ENCODE results near the gene PKM.

PKM gene

GRCh38 chr15:72195101-72195511 is 35.9 kb downstream of the PKM start:
- H3K4me1 ChIP-seq (ENCODE audit: insufficient read depth, low read length) = no peaks in the 10 kb centered on the region
- DNase-seq = no peak
- ATAC-seq (ENCODE audit: insufficient read depth, low read depth) = no peak
- H3K27me3 ChIP-seq (ENCODE audit: insufficient read depth, low read length, poor library complexity) = no peaks in the 10 kb centered on the region
- peaks cover under 1% of the 10 kb centered on the region for H4K20me1 ChIP-seq (ENCODE audit: insufficient read depth, low read length)
- H2AFZ ChIP-seq (ENCODE audit: low read depth, low read length) = no peak overlapping the region
- H3K79me2 ChIP-seq (ENCODE audit: insufficient read depth, low read length) = no peaks in the 10 kb centered on the region
- H3K9ac ChIP-seq (ENCODE audit: low read depth, low read length) = no peak overlapping the region
- H3K36me3 ChIP-seq (ENCODE audit: insufficient read depth, low read length) = peaks cover 22% of the 10 kb centered on the region
- no peak for TF ChIP-seq EZH2 (IDR thresholded peaks at IDR 0.05; ENCODE audit: borderline replicate concordance, low read depth, low read length, severe bottlenecking)
- TF ChIP-seq CTCF (IDR thresholded peaks at IDR 0.05; ENCODE audit: borderline replicate concordance, extremely low read depth, low read length, poor library complexity, severe bottlenecking) = no peak
- H3K4me3 ChIP-seq (ENCODE audit: low read depth in 1 of 2, low read length in 2 of 2) = no peak overlapping the region
- no peak overlapping the region for H3K4me2 ChIP-seq (ENCODE audit: insufficient read depth, low read length)
- H3K27ac ChIP-seq (ENCODE audit: low read length) = no peak overlapping the region
- no peaks in the 10 kb centered on the region for H3K9me3 ChIP-seq (ENCODE audit: insufficient read depth, low read length, severe bottlenecking)

- Histone ChIP-seq H3K9ac (ENCODE audit: low read depth, low read length) (no peak overlapping the region), H3K36me3 (ENCODE audit: insufficient read depth, low read length) (peaks cover 10% of the 10 kb centered on the region), H3K9me3 (ENCODE audit: insufficient read depth, low read length, severe bottlenecking) (no peaks in the 10 kb centered on the region), H3K79me2 (ENCODE audit: insufficient read depth, low read length) (no peaks in the 10 kb centered on the region), H3K27me3 (ENCODE audit: insufficient read depth, low read length, poor library complexity) (no peaks in the 10 kb centered on the region), H3K4me3 (ENCODE audit: low read depth in 1 of 2, low read length in 2 of 2) (no peak overlapping the region), H3K27ac (ENCODE audit: low read length) (no peak overlapping the region), H4K20me1 (ENCODE audit: insufficient read depth, low read length) (no peaks in the 10 kb centered on the region), H2AFZ (ENCODE audit: low read depth, low read length) (no peak overlapping the region), H3K4me2 (ENCODE audit: insufficient read depth, low read length) (no peak overlapping the region), H3K4me1 (ENCODE audit: insufficient read depth, low read length) (no peaks in the 10 kb centered on the region)
- DNase-seq (no peak), ATAC-seq (ENCODE audit: insufficient read depth, low read depth) (no peak)
- TF ChIP-seq CTCF (IDR thresholded peaks at IDR 0.05; ENCODE audit: borderline replicate concordance, extremely low read depth, low read length, poor library complexity, severe bottlenecking) (no peak), EZH2 (IDR thresholded peaks at IDR 0.05; ENCODE audit: borderline replicate concordance, low read depth, low read length, severe bottlenecking) (no peak)
Measured at GRCh38 chr15:72193836-72194396, 37.1 kb downstream of the PKM start.

GRCh38 chr15:72192416-72192815 is 38.6 kb downstream of the PKM start:
- Histone ChIP-seq H3K4me1 (ENCODE audit: insufficient read depth, low read length) (no peaks in the 10 kb centered on the region), H3K79me2 (ENCODE audit: insufficient read depth, low read length) (no peaks in the 10 kb centered on the region), H3K9ac (ENCODE audit: low read depth, low read length) (no peak overlapping the region), H3K4me3 (ENCODE audit: low read depth in 1 of 2, low read length in 2 of 2) (no peak overlapping the region), H3K27me3 (ENCODE audit: insufficient read depth, low read length, poor library complexity) (no peaks in the 10 kb centered on the region), H3K4me2 (ENCODE audit: insufficient read depth, low read length) (no peak overlapping the region), H3K36me3 (ENCODE audit: insufficient read depth, low read length) (no peaks in the 10 kb centered on the region), H2AFZ (ENCODE audit: low read depth, low read length) (no peak overlapping the region), H4K20me1 (ENCODE audit: insufficient read depth, low read length) (no peaks in the 10 kb centered on the region), H3K27ac (ENCODE audit: low read length) (no peak overlapping the region), H3K9me3 (ENCODE audit: insufficient read depth, low read length, severe bottlenecking) (no peaks in the 10 kb centered on the region)
- no peak for ATAC-seq (ENCODE audit: insufficient read depth, low read depth)
- no peak for TF ChIP-seq CTCF (IDR thresholded peaks at IDR 0.05; ENCODE audit: borderline replicate concordance, extremely low read depth, low read length, poor library complexity, severe bottlenecking)
- TF ChIP-seq EZH2 (IDR thresholded peaks at IDR 0.05; ENCODE audit: borderline replicate concordance, low read depth, low read length, severe bottlenecking) = no peak
- DNase-seq = no peak
